ENCODE measurements around the gene POMT1. TPM values are rescaled to one million over a fixed set of nuclear protein-coding genes. Genes with fewer than 3 reads are reported as not detected.

The POMT1 gene
- total and polyA plus RNA-seq, 2 experiments from 2014 or later, result 20.2 to 32.4 TPM

GRCh38 chr9:131469951-131470350 is 32.8 kb upstream of the POMT1 start:
- H3F3A ChIP-seq (replicated peaks; ENCODE audit: low read depth), result peaks cover 30% of the 10 kb centered on the region; the same call in 1 of the 2 replicates
- peaks cover 63% of the 10 kb centered on the region for H4K20me1 ChIP-seq (replicated peaks; ENCODE audit: insufficient read depth)
- Mint-ChIP-seq H3K9me3 (no peaks in the 10 kb centered on the region; the same call in 2 of the 3 replicates), H3K27ac (peak overlapping the region; percentile 78; the same call in 1 of the 2 replicates), H3K27me3 (ENCODE audit: insufficient read depth, low read depth, poor library complexity) (peaks cover 18% of the 10 kb centered on the region), H3K4me3 (no peak overlapping the region), H3K4me1 (no peaks in the 10 kb centered on the region), H3K36me3 (ENCODE audit: low read depth) (peaks cover 94% of the 10 kb centered on the region)
- H3K79me2 ChIP-seq (replicated peaks; ENCODE audit: insufficient read depth), result peaks cover 87% of the 10 kb centered on the region
- ATAC-seq (no peak), DNase-seq (ENCODE audit: low spot score) (no peak)
- no peak overlapping the region for H3K4me3 ChIP-seq
- TF ChIP-seq POLR2AphosphoS5 (IDR thresholded peaks at IDR 0.05; ENCODE audit: low read depth), result no peak
- TF ChIP-seq NANOG (IDR thresholded peaks at IDR 0.05; ENCODE audit: borderline replicate concordance), result no peak
- no peak for TF ChIP-seq STAT1 (IDR thresholded peaks at IDR 0.05; ENCODE audit: unreplicated experiment)
- TF ChIP-seq ZNF331 (CRISPR knock-in tag; IDR thresholded peaks at IDR 0.05; ENCODE audit: low read depth), result no peak
- no peak for TF ChIP-seq ZNF114 (CRISPR knock-in tag; IDR thresholded peaks at IDR 0.05)
- TF ChIP-seq REST (IDR thresholded peaks at IDR 0.05; ENCODE audit: unreplicated experiment), result no peak
- TF ChIP-seq EZH2 (IDR thresholded peaks at IDR 0.05; ENCODE audit: low read depth, unreplicated experiment), result no peak
- TF ChIP-seq CTCF (conservative IDR thresholded peaks at IDR 0.05; ENCODE audit: low read depth in 2 of 2), result no peak
- no peak for TF ChIP-seq ETS1 (IDR thresholded peaks at IDR 0.05)
- TF ChIP-seq CREB1 (CRISPR knock-in tag; IDR thresholded peaks at IDR 0.05; ENCODE audit: low read depth), result no peak
- TF ChIP-seq JUNB (IDR thresholded peaks at IDR 0.05; ENCODE audit: unreplicated experiment), result no peak
- no peak overlapping the region for H3K27ac ChIP-seq (ENCODE audit: low read depth)
- H3K9me2 ChIP-seq (ENCODE audit: insufficient read depth), result no peaks in the 10 kb centered on the region
- no peaks in the 10 kb centered on the region for H3K27me3 ChIP-seq (ENCODE audit: insufficient read depth)
- peaks cover 92% of the 10 kb centered on the region for H3K36me3 ChIP-seq (ENCODE audit: insufficient read depth)
- no peaks in the 10 kb centered on the region for H3K4me1 ChIP-seq (ENCODE audit: insufficient read depth)
- H3K4me2 ChIP-seq, result no peak overlapping the region
- H2AFZ ChIP-seq, result no peak overlapping the region

Measured in GM23338 (cell line).